Retinal pigment epithelial cell (primary cell): Measurements from ENCODE around the gene KATNB1.

Experiments
- DNase-seq: peaks from one replicate; pipeline ENCODE4 v3.0.0-alpha.2; 2010; ENCODE audit warnings: low read depth
- H3K4me3 ChIP-seq: 2 replicates; pipeline ENCODE4 v1.5.1; 2011; ENCODE audit warnings: mild to moderate bottlenecking, low read length, control low read depth, moderate library complexity
- TF ChIP-seq, protein P1 (sequence below): conservative IDR thresholded peaks from 2 replicates; pipeline ENCODE4 v1.5.1; 2011; ENCODE audit warnings: low read depth, low read length, control low read depth, inconsistent platforms

KATNB1 gene

GRCh38 chr16:57749856-57750452 is 14.4 kb downstream of the KATNB1 start:
- DNase-seq: no peak
- H3K4me3 ChIP-seq: no peak overlapping the region
- TF ChIP-seq, protein P1, sequence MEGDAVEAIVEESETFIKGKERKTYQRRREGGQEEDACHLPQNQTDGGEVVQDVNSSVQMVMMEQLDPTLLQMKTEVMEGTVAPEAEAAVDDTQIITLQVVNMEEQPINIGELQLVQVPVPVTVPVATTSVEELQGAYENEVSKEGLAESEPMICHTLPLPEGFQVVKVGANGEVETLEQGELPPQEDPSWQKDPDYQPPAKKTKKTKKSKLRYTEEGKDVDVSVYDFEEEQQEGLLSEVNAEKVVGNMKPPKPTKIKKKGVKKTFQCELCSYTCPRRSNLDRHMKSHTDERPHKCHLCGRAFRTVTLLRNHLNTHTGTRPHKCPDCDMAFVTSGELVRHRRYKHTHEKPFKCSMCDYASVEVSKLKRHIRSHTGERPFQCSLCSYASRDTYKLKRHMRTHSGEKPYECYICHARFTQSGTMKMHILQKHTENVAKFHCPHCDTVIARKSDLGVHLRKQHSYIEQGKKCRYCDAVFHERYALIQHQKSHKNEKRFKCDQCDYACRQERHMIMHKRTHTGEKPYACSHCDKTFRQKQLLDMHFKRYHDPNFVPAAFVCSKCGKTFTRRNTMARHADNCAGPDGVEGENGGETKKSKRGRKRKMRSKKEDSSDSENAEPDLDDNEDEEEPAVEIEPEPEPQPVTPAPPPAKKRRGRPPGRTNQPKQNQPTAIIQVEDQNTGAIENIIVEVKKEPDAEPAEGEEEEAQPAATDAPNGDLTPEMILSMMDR: no peak

- TF ChIP-seq, protein P1: no peak
- no peak for DNase-seq
- no peak overlapping the region for H3K4me3 ChIP-seq
Measured at GRCh38 chr16:57750796-57751538, 15.4 kb downstream of the KATNB1 start.

DNA sequence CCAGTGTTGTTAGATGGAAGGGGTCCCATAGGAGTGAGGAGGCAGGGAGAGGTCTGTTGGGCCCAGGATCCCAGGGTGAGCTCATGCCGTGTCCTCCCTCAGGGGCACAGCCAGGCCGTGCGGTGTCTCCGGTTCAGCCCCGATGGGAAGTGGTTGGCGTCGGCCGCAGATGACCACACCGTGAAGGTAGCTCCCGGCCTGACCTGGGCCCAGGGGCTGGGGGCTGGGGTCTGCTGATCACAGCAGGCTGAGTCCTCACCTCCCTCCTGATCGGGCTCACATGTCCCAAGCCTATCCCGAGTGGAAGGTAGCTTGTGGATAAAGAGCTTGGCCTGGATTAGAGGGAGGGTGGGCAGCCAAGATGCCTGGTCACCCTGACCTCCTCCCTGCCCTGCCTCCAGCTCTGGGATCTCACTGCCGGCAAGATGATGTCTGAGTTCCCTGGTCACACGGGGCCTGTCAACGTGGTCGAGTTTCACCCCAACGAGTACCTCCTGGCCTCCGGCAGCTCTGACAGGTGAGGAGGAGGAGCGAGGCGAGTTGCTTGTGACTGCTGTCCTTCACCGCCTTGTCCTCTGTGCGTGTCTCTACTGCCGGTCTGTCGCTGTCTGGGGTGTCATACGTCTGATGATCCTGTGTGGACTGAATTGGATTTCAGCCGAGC is 16.1 kb downstream of the KATNB1 start:
- DNase-seq: no peak
- H3K4me3 ChIP-seq: no peak overlapping the region
- TF ChIP-seq, protein P1: no peak

DNA sequence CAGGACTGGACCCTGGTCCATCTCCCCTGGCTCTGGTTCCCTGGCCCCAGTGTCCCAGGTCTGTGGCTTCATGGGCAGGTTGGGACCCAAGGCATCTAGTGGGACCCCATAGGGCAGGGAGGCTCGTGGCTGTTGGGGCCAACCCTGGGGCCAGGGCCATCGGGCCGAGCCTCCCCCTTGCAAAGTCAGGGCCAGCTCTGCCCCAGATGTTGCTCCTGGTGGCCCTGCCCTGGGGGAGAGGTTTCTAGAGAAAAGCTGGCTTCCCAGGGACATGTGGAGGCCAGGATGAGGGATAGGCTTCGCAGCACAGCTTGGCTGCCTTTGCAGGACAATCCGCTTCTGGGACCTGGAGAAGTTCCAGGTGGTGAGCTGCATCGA is 16.6 kb downstream of the KATNB1 start:
- TF ChIP-seq, protein P1: no peak
- no peak overlapping the region for H3K4me3 ChIP-seq
- DNase-seq: no peak

DNA sequence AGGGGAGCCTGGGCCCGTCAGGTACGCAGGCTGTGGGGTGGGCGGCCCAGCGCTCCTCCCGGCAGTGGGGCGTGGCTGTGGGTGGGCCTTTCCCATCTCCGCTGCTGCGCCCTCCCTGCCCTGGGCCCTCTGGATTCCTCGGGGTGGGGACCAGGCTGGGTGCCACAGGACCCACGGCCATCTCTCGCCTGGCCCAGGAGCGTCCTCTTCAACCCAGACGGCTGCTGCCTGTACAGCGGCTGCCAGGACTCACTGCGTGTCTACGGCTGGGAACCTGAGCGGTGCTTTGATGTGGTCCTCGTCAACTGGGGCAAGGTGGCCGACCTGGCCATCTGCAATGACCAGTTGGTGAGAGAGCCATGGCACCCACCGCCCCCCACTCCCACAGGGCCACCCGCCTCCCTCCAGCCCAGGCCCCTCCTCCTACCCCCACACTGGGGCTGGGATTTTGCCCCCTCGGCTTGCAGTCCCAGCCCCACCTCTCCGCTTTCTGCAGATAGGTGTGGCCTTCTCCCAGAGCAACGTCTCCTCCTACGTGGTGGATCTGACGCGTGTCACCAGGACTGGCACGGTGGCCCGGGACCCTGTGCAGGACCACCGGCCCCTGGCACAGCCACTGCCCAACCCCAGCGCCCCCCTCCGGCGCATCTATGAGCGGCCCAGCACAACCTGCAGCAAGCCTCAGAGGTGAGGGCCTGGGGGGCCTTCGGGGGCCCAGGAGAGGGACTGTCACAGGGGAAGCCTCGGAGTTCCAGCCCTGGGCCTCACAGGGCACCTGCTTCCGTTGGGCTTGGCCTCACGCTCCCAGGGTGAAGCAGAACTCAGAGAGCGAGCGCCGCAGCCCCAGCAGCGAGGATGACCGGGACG is 17.2 kb downstream of the KATNB1 start:
- no peak for DNase-seq
- TF ChIP-seq, protein P1: no peak
- no peak overlapping the region for H3K4me3 ChIP-seq

- no peak for DNase-seq
- no peak overlapping the region for H3K4me3 ChIP-seq
- TF ChIP-seq, protein P1: no peak
Measured at GRCh38 chr16:57753448-57754353, 18.1 kb downstream of the KATNB1 start.
